NCI-H2196 (cell line): ENCODE data around the gene HOTAIR.

Experiments used
- DNase-seq: peaks from one replicate; lab custom pipeline; 2025; ENCODE audit not compliant: unreplicated experiment; lab: John Stamatoyannopoulos, UW

The HOTAIR gene

GRCh38 chr12:53988541-53989226, 13.9 kb upstream of the HOTAIR start:
- no peak for DNase-seq

- DNase-seq, result no peak
Observed at GRCh38 chr12:53987787-53988230, 13.1 kb upstream of the HOTAIR start.

GRCh38 chr12:53986686-53987483, 12.1 kb upstream of the HOTAIR start:
- DNase-seq, result no peak

GRCh38 chr12:53985994-53986685, 11.4 kb upstream of the HOTAIR start:
- no peak for DNase-seq

- DNase-seq, result no peak
Observed at GRCh38 chr12:53985692-53985993, 10.9 kb upstream of the HOTAIR start.

GRCh38 chr12:53984901-53985691, 10.3 kb upstream of the HOTAIR start, which contains the start of gene HOXC10:
Gene HOXC10, plus strand, starts transcription at chr12:53985146. Its CDS starts 114 bp downstream, at chr12:53985260.
- peak; percentile 96 for DNase-seq

- DNase-seq, result no peak
Observed at GRCh38 chr12:53983950-53984572, 9.3 kb upstream of the HOTAIR start.

- DNase-seq, result no peak
Observed at GRCh38 chr12:53983568-53983949, 8.8 kb upstream of the HOTAIR start.

GRCh38 chr12:53982648-53983567, 8.2 kb upstream of the HOTAIR start:
- DNase-seq, result no peak

GRCh38 chr12:53981634-53982565, 7.1 kb upstream of the HOTAIR start:
- DNase-seq, result no peak

- DNase-seq, result no peak
Observed at GRCh38 chr12:53980802-53981496, 6.2 kb upstream of the HOTAIR start.

GRCh38 chr12:53980104-53980801, 5.5 kb upstream of the HOTAIR start:
- DNase-seq, result no peak

- no peak for DNase-seq
Observed at GRCh38 chr12:53978477-53979356, 4.0 kb upstream of the HOTAIR start.

- DNase-seq, result no peak
Observed at GRCh38 chr12:53977596-53978445, 3.1 kb upstream of the HOTAIR start.

GRCh38 chr12:53976823-53977595, 2.3 kb upstream of the HOTAIR start:
- DNase-seq, result no peak
